HG03460 (cell line): ENCODE results near the gene TBC1D14.

Source experiments
- ATAC-seq: cut with Tn5 transposase; IDR thresholded peaks from one replicate; pipeline ENCODE4 v1.9.1; 2021; ENCODE audit not compliant: unreplicated experiment

The TBC1D14 gene

DNA sequence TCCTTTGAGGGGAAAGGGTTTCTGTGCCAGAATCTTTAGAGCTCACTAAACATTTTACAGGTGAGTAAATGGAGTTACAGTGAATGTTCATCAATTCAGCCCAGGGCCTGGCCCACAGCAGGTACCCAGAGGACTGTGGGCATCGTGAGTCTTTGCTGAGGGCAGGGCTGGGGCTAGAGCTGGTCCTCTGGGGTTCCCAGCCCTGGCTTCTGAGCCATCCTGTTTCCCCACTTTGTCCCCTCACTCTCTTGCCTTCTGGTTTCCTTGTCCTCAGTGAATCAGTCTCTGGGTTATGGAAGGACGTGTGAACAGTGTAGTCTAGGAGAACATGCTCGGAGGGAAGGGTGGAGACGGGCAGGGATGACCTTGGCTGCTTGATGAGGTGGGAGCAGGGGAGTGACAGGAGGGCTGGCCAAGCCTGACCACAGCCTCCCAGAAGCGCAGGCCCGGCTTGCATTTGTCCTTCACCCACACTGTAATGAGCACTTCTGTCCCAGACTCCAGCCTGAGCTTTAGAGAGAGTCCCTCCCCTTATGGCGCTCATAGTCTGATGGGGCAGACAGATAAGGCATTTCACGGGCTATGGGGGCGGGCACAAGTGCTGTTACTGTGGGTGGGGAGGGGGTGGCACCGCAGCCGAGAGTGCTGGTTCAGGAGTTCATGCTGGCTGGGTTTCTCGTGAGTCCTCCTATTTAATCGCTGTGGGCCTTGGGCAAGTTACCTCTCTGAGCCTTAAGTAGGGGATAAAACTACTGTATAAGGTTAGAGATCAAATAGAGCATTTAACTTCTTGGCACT is 17.3 kb downstream of the TBC1D14 start:
- no peak for ATAC-seq

DNA sequence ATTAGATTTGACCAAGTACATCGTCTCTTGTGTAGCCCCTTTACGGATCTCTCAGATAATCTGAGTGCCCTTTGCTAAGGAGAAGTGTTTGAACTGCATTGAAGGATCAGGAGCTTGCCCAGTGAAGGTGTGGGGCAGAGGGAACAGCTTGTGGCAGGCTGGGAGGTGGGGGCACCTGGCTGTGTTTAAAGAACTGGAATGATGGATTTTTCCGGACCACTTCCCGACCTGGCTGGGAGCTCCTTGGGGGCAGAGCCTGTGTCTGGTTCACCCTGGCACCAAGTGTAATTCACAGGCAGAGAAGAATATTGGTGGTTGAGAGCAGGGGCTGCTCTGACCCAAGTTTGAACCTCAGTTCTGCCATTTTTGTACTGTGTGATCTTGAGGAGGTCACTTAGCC is 18.5 kb downstream of the TBC1D14 start:
- ATAC-seq = no peak

DNA sequence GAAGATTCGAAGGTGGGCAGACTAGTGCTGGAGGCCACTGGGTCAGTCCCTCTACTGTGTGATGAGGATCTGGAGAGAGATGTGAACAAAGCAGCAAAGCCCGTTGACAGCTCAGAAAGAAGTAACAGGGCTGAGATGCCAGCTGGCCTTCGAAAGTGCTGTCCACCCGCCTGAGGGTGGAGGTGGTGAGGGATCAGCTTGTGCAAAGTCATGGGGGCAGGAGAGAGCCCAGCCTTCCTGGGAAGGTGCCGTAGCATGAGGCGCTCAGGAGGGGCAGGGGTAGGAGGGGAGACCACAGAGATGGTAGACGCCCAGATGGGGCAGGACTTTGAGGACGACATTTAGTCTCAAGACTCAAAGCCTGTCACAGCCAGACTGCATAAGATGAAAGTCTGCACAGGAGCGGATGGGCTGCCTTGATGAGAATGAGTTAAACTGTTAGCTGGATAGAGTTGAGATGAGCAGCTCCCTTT is 19.7 kb downstream of the TBC1D14 start:
- no peak for ATAC-seq

DNA sequence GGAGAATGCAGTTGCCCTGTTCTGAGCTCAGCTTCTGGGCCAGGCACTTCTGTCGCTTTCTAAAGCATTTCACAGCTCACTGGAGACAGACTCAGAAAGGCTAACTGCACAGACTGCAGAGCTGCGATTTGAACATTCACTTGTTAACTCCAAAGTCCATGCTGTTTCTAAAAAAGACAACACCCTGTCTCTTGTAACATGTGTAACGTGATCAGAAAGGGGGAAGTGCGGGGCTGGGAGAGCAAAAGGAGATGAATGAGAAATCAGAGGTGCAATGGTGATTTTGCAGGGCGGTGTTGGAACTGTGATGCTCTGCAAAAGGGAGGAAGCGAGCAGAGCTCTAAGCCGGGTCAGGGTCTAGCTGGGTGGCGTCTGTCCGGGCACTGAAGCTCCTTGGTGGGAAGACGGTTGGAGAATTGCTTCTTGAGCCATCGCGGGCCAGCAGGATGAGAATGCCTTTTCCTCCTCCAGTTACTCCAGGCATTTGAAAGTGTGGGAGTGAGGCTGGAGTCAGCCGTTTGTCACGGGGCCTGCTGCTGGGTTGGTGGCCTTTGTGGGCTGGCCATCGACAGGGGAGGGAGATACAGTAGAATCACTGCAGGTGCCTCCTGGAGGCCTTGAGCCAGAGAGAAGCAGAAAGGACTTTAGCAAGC is 20.3 kb downstream of the TBC1D14 start:
- ATAC-seq = no peak

DNA sequence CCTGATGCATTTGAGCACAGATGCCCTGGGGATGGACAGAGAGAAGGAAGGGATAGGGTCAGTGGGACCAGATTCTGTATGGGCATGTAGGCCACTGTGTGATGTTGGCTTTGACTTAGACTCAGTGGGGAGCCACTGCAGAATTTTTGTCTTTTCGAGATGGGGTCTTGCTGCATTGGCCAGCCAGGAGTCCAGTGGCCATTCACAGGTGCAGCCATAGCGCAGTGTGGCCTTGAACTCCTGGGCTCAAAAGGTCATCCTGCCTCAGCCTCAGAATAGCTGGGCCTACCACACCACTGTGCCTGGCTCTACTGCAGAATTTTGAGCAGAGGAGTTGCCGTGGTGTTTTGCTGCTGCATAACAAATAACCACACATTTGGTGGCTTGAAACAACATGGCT is 22.8 kb downstream of the TBC1D14 start:
- ATAC-seq = no peak

DNA sequence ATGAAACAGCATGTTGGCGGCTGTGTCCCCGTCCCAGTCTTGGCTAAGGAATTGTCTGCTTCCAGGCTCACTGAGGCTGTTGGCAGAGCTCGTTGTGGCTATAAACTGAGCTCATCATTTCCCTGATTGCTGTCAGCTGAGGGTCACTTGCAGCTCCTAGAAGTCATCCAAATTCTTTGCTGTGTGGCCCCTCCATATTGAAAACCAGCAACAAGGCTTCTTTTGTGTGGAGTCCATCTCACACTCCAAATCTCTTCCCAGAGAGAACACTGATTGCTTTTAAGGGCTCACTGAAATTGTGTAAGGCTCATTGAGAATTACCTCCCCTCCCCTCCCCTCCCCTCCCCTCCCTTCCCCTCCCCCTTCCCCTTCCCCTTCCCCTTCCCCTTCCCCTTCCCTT is 23.3 kb downstream of the TBC1D14 start:
- ATAC-seq = no peak

DNA sequence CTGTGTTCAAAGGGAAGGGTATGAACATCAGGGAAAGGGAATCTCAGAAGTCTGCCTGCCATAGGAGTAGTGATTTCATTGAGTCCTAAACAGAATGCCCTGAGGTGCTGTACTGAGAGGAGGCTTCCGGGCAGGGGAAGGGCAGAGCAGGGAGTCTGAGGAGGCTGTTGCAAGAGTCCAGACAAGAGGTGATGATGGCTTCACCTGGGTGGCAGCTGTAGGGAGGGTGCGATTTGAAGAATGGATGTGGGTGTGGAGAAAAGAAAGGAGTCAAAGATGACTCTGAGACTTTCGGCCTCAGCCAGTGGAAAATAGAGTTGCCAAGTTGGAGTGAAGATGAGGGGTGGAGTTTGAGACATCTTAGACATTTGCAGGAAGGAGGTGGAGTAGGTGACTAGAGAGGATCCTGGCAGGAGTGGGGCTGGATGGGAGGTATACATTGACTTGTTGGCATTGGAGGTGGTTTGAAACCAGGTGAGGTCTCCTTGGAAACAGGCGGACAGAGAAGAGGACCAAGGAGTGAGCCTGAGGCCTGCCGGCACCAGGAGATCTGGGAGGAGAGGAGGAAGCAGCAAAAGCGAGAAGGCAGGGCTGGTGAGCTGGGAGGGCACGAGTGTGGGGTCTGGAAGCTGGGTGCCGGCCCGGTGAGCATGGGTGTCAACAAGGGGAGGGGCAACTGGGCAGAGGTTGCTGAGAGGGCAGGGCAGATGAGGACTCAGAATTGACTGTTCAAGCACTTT is 24.2 kb downstream of the TBC1D14 start:
- ATAC-seq = no peak

DNA sequence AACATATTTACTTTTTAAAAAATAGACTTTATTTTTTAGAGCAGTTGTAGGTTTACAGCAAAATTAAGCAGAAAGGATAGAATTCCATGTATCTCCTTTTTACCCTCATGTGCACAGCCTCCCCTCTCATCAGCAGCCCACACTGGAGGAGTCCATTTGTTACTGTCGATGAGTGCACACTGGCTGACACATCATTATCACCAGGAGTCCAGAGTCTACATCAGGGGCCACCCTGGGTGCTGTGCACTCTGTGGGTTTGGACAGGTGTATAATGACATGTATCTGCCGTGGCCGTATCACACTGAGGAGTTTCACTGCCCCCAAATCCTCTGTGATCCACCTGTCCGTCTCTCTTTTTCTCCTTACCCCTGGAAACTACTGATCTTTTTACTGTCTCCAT is 26.3 kb downstream of the TBC1D14 start:
- ATAC-seq = no peak

DNA sequence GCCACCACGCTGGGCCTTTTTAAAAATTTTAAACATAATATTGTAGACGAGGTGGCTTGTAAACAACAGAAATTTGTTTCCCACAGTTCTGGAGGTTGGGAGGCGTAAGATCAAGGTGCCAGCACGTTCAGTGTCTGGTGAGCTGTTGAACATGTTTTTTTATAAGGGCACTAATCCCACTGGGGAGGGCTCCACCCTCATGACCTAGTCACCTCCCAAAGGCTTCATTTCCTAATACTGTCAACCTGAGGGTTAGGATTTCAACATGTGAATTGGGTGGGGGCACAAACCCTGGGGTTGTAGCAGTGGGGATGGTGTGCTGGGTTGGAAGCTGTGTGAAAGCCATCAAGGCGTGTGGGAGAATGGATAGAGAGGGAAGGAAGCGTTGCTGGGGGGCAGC is 27.6 kb downstream of the TBC1D14 start:
- ATAC-seq = no peak

DNA sequence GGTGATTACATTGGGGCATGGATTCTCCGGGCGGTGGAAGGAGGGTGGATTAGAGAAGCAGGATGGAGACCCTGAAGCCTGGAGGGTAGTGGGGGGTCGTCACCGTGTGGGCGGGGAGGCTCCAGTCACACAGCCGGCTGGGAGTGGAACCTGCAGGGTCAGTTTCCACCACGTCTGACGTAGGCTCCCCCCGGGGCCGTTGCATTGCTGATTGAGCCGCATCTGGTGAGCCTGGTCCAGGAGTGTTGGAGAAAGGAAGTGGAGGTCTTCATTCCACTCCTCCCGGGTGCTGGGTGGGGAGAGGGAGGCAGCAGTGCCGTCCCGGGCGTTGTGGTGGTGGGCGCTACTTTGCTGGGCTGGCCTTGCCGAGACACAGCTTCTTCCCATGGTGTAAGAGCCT is 28.1 kb downstream of the TBC1D14 start:
- no peak for ATAC-seq

DNA sequence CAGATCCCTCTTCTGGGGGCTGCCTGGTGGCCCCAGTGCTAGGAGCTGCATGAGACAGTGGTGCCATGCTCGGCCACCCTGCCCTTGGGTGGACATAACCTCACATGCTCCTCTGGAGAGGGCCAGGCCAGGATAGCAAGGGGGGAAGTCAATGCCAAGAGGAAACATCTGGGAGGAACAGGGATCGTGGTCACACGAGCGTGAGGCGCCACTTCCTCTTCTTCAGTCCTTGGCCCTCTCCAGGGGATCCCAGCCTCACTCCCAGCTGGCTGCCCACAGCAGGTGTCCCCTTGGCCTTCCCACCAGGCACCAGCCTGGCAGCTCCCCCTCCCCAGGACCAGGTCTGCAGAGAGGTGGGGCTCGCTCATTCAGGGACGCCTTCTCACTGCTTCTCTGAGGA is 28.6 kb downstream of the TBC1D14 start:
- ATAC-seq = no peak

DNA sequence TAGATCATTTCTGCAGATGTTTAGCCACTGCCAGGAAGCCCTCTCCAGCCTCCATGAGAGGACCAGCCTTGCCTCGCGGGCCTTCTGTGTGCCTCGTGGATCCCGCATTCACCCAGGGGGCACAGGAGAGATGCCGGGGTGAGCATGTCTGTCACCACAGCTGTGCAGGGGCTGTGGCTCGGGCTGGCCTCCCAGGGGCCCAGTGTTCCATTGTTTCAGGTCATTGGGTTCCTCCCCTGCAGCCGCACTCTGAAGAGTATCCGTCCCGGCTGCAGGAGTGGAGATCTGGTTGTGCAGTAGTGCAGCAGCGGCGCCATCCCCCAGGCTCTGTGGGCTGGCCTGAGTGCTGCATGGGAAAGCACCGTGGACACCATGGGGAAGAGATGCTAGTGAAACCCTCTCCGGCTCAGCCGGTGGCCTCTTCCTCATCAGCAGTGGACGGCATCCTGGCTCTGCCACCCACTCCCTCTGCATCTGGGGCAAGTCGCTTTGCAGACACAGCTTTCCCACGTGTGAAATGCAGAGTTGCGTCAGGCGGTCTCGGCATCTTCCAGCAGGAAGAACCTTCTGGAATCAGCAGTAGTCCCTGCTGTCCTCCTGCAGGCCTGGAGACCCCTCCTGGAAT is 29.1 kb downstream of the TBC1D14 start:
- ATAC-seq = no peak

DNA sequence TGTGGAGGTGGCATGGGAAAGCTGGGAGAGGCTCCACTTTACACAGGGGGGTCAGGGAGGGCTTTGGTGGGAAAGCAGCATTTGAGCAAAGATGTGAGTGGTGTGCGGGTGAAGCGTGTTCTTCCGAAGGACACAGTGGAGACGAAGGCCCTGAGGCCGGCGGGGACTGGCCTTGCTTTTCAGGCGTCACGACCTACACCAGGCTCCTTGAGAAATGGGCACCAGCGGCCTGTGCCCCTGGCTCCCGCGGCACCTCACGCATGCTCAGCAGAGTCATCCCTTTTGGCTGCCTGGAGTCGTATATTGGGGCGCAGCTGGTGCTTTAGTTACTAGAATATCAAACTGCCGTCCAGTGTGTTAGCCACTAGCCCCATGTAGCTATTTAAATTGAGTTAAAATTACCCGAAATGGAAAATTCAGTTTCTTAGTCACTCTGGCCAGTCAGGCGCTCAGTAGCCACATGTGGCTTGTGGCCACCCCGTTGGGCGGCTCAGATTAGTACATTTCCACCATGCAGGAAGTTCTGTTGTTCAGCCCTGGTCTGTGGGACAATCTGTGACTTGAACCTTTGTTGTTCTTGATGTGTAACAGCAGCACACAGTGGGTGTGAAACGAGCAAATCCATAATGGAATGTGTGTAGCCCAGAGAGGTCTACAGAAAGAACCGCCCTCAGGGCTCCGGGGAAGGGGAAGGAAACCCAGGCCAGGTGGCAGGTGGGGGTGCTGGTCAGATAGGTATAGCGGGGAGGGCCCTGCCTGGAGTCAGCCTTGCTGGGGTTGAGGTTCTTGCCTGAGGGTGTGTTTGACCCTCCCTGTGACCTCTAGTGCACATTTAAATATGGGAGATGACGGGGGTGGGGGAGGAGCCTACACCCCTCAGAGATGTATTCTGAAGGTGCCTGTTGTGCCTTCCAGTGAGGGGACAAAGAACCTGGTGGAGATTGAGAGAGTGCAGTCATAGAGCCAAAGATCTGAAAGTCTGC is 30.4 kb downstream of the TBC1D14 start:
- ATAC-seq = no peak

DNA sequence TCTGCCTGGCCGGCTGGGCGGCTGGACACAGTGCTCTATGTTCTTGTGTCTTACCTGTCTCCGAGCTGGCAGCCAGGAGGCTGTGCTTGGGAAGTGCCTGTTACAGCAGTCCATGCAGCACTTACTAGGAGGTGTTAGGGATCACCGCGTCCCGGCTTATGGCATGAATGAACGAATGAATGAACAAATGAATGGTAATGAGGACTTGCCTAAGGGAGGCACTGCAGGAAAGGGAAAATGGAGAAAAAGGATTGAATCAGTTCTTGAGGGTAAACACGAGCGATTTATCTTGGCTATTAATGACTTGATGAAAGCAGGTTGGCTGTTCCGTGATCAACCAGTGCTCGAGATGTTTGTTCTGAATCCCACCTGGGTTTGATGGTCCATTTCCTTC is 31.1 kb downstream of the TBC1D14 start:
- no peak for ATAC-seq

DNA sequence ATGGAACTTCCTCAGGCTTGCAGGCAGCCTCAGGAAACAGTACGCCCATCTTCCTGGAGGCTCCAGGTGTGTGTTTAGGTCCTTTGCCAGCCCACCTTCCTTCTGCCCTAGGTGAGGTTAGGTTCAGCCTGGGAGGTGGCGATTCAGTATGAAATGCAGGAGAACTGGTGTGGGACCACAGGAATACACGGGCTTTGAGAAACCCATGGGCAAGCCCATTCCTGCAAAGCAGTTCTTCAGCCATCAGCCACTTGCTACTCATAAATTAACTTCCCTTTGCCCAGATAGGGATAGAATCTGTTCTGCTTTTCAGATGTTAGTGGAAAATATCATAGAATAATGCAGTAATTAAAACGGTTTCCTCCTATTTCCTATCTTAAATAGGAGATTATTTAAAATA is 32.2 kb downstream of the TBC1D14 start:
- ATAC-seq = no peak

DNA sequence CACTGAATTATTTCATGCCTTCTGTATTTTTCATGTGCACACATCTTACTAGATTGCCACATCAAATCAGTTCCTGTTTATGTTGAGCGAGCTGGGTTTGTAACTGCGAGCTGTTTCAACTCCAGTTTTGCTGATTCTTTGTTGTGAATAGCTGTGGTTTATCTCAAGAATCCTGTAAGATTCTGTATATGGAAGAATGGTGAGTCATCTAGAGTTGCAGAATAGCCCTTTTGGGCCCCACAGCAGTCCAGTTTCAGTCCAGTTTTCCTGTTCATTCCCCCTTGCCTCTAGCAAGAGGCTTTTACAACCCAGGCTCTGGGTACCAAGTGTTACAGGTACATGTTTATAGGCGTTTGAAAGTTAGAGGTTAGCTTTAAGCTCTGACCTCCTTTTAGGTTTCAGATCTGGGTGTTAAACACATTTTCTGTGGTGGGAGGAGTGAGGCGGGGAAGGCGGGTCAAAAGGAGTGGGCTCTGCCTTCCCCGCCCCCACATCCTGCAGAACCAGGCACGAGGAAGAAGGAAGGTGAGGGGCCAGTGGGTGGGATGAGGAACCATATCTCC is 32.7 kb downstream of the TBC1D14 start:
- peak; percentile 58 for ATAC-seq

DNA sequence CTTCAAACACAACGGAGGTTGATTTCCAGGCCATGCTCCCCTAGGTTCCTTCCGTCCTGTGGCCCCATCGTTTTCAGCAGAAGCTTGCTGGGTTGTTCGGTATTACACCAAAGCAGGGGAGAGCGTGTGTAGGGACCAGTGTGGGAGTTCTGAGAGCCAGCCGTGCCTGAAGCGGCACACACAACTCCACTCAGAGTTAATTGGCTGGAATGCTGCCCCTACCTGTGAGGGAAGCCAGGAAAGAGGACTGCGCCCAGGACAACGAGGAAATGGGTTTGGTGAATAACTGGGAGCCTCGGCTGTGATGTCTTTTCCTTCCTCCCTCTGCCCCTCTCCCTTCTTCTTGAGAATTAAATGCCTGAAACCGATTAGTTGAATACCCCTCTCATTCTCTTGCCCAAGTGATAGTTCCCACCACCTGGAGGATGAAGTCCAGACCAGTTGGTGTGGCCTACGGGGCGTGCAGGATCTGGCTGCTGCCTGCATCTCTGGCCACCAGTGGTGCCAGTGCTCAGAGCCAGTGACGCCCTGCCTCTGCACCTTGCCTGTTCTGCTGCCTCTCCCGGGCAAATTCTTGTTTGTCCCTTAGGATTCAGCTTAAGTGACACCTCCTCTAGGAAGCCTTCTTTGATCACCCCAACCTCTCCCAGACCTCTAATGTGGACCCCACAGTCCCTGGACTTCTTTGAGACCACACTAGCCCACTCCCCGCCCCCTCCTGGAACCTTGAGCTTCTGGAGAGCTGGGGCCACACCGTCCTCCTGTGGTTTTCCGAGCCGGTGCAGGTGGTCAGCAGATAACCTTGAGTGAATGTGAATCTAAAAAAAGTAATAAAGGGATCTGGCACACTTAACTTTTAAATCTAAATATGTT is 33.6 kb downstream of the TBC1D14 start:
- no peak for ATAC-seq

DNA sequence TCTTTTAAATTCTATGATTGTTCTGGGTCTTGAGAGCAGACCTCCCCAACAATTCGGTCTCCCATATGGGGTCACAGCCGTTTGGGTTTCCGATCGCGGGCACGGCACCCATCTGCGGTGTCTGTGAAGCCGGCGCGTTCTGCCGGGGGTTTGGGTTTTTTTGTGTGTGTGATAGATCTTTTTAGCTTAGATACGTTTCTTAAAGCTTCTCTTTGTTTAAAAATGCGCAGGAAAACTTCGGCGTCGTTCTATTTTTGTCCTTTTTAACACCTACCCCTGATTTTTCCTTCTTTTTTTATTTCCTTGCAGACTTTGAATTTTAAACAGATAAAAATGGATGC is 34.2 kb downstream of the TBC1D14 start:
- ATAC-seq = no peak
